Endothelial cell of umbilical vein (primary cell): ENCODE results near the gene CDHR4. TPM values are rescaled to one million over a fixed set of nuclear protein-coding genes. Genes with fewer than 3 reads are reported as not detected.
A peak's percentile ranks its signal among the peaks of the same experiment; 100 is the strongest.

Experiments used
- BruUV-seq: library from RNA; stranded (reverse); fragments of 400-500 nt; replicated peaks from 2 replicates; lab custom pipeline; 2021; lab: Mats Ljungman, UMichigan
- CTCF ChIA-PET: fragments of 300-600, 350-600 bp; sonication (Branson Sonifier 250); formaldehyde crosslinking; loops from one replicate; lab custom pipeline; 2021; ENCODE audit warnings: antibody characterized with exemption, inconsistent platforms; lab: Charles Lee
- POLR2A ChIA-PET: fragments of 300-600, 350-600 bp; sonication (Branson Sonifier 250); formaldehyde crosslinking; loops from one replicate; lab custom pipeline; 2021; ENCODE audit warnings: antibody characterized with exemption, inconsistent platforms; lab: Charles Lee
- DNase-seq: peaks from one replicate; pipeline ENCODE4 v3.0.0-alpha.2; 2011; ENCODE audit warnings: low read depth, low spot score
- FAIRE-seq: peaks from 2 replicates; lab custom pipeline; 2011; peaks lifted over from hg19 to GRCh38; lab: Jason Lieb, UNC
- H2AFZ ChIP-seq: 2 replicates; pipeline ENCODE4 v1.6.0; 2012; ENCODE audit warnings: low read depth, low read length, control low read depth, inconsistent platforms
- H3K27ac ChIP-seq: 2 replicates; pipeline ENCODE4 v1.5.1; 2011; ENCODE audit warnings: low read depth, mild to moderate bottlenecking, control low read depth, low read length, moderate library complexity; ENCODE audit not compliant: insufficient read depth
- H3K27me3 ChIP-seq, 2 experiments: 2 replicates each; pipeline versions ENCODE4 v1.6.0 to v1.6.1; 2011; ENCODE audit warnings: low read length in 2 of 2, mixed read lengths in 1 of 2; ENCODE audit not compliant: control insufficient read depth in 2 of 2, insufficient read depth in 2 of 2
- H3K36me3 ChIP-seq, 2 experiments: 2 replicates in 1 of 2; 3 replicates in 1 of 2; pipeline ENCODE4 v1.5.1; 2011; ENCODE audit warnings: low read length in 2 of 2, mild to moderate bottlenecking in 1 of 2, moderate library complexity in 1 of 2; ENCODE audit not compliant: control insufficient read depth in 2 of 2, insufficient read depth in 2 of 2; ENCODE audit errors: extremely low read depth in 1 of 2
- H3K4me1 ChIP-seq: 3 replicates; pipeline ENCODE4 v1.5.1; 2011; ENCODE audit warnings: mild to moderate bottlenecking, low read length; ENCODE audit not compliant: control insufficient read depth, insufficient read depth; ENCODE audit errors: extremely low read depth
- H3K4me2 ChIP-seq: 2 replicates; pipeline ENCODE4 v1.6.1; 2011; ENCODE audit warnings: low read length, control low read depth, mixed read lengths; ENCODE audit not compliant: insufficient read depth
- H3K4me3 ChIP-seq, 3 experiments: fragments of 200-600 bp in 1 of 3; sonication (generic), shearing (Covaris generic) in 1 of 3; replicated peaks in 1 of 3; 2 replicates each; pipeline ENCODE4 v1.5.1; 2011 to 2016; ENCODE audit warnings: control low read depth in 3 of 3, low read length in 3 of 3, mild to moderate bottlenecking in 2 of 3, inconsistent platforms in 1 of 3, low read depth in 1 of 3, moderate library complexity in 1 of 3; ENCODE audit not compliant: insufficient read depth in 1 of 3
- H3K79me2 ChIP-seq: 2 replicates; pipeline ENCODE4 v1.6.0; 2012; ENCODE audit warnings: low read length, inconsistent platforms; ENCODE audit not compliant: control insufficient read depth, insufficient read depth
- H3K9ac ChIP-seq: replicated peaks from 2 replicates; pipeline ENCODE3; 2011; ENCODE audit warnings: low read length, control low read depth; ENCODE audit not compliant: insufficient read depth; ENCODE audit errors: extremely low read depth
- H3K9me1 ChIP-seq: replicated peaks from 3 replicates; pipeline ENCODE4 v1.6.0; 2011; ENCODE audit warnings: mild to moderate bottlenecking, low read length; ENCODE audit not compliant: control insufficient read depth, insufficient read depth; ENCODE audit errors: extremely low read depth
- H3K9me3 ChIP-seq: replicated peaks from 2 replicates; pipeline ENCODE4 v1.5.1; 2012; ENCODE audit warnings: low read length, inconsistent platforms; ENCODE audit not compliant: control insufficient read depth, insufficient read depth
- H4K20me1 ChIP-seq: replicated peaks from 2 replicates; pipeline ENCODE3; 2011; ENCODE audit warnings: mild to moderate bottlenecking, low read length; ENCODE audit not compliant: control insufficient read depth, insufficient read depth; ENCODE audit errors: extremely low read depth
- CTCF ChIP-seq, 2 donors: IDR thresholded peaks; 1 replicate in 1 of 2; 2 replicates in 1 of 2; pipeline ENCODE4 v1.5.1; 2011; ENCODE audit warnings: low read length in 2 of 2, mild to moderate bottlenecking in 2 of 2, moderate library complexity in 2 of 2, control low read depth in 1 of 2, inconsistent platforms in 1 of 2, low read depth in 1 of 2; ENCODE audit not compliant: insufficient read depth in 1 of 2; ENCODE audit errors: extremely low read depth in 1 of 2
- GATA2 ChIP-seq: IDR thresholded peaks from 2 replicates; pipeline ENCODE4 v1.7.0; 2011; ENCODE audit warnings: low read depth, mild to moderate bottlenecking, moderate library complexity, mixed read lengths, low read length; ENCODE audit not compliant: insufficient read length, insufficient read depth
- POLR2A ChIP-seq: IDR thresholded peaks from 2 replicates; pipeline ENCODE4 v1.6.1; 2012; ENCODE audit warnings: low read depth, mild to moderate bottlenecking, control low read depth, low read length
- POLR2AphosphoS5 ChIP-seq: IDR thresholded peaks from 2 replicates; pipeline ENCODE4 v1.6.1; 2012; ENCODE audit warnings: low read depth, mild to moderate bottlenecking, control low read depth, low read length, moderate library complexity; ENCODE audit not compliant: insufficient read depth
- dilution Hi-C: fragments of 300-500 bp; cut with MboI; formaldehyde crosslinking; loops from one replicate; pipeline ENCODE4 v1.15.0; 2019; ENCODE audit warnings: low sequenced_read_pairs; ENCODE audit not compliant: extremely low pct_ligation_motif_present
- intact Hi-C: fragments of 100-400 bp; cut with micrococcal nuclease; formaldehyde crosslinking; loops from one replicate; pipeline ENCODE4 v1.10.0; 2022
- polyA plus RNA-seq, 4 experiments: library from polyadenylated mRNA; depleted of rRNA in 3 of 4; stranded (reverse) in 3 of 4; unstranded in 1 of 4; fragments of >200 nt; gene quantifications; 2 replicates each; pipeline versions ENCODE4 v1.2.1 to v1.2.3, GENCODE V29; 2011 to 2012; ENCODE audit warnings: missing spikeins in 1 of 4
- total RNA-seq: library from RNA; stranded (reverse); gene quantifications from 2 replicates; pipeline ENCODE4 v1.2.3, GENCODE V29; 2021

CDHR4 gene
- total and polyA plus RNA-seq, 2 donors (not counting 3 experiments of a cell fraction or from before 2014, with no cell fraction given), result 0.19 TPM; not detected in 1

- peaks cover 39% of the 10 kb centered on the region for H3K4me1 ChIP-seq
- peak within 1 kb of the TSS; percentile 83 for H3K4me2 ChIP-seq
- peaks cover 0 to 2% of the 10 kb centered on the region in 2 experiments for H3K36me3 ChIP-seq
- ChIA-PET POLR2A (interaction anchor here (0.5 to 1.8 kb wide), 4 partner anchors 10 to 131 kb away, joined by 3 to 15 read pairs (median 8); partner anchors contain the start of gene UBA7), CTCF (interaction anchor here (0.6 to 12.4 kb wide), 26 partner anchors 10 to 263 kb away, joined by 3 to 545 read pairs (median 6); partner anchors contain the start of genes AMIGO3, IP6K1, MON1A and RBM6)
- no peaks in the 10 kb centered on the region for H3K79me2 ChIP-seq
- H2AFZ ChIP-seq, result peak within 1 kb of the TSS; percentile 99
- no peaks in the 10 kb centered on the region for H3K27me3 ChIP-seq
- dilution Hi-C loops, result no loop called here
- intact Hi-C loops, result loop anchor here (1.0 to 5.0 kb wide), 7 partner anchors 17 to 284 kb away; partner anchors contain the start of genes AMIGO3, IP6K1 and RBM5
- peak; percentile 87 for DNase-seq
- peak within 1 kb of the TSS; percentile 64 for H3K9ac ChIP-seq
- peak within 1 kb of the TSS; percentile 68 to 86 (median 76) for H3K4me3 ChIP-seq
- peak within 1 kb of the TSS; percentile 56 for H3K27ac ChIP-seq
- FAIRE-seq, result peak; percentile 38
- no peaks in the 10 kb centered on the region for H4K20me1 ChIP-seq
- TF ChIP-seq CTCF (IDR thresholded peaks at IDR 0.05; ENCODE audit: extremely low read depth in 1 of 2, insufficient read depth in 1 of 2, low read depth in 1 of 2, low read length in 2 of 2), result peak; percentile 86 to 95
- TF ChIP-seq POLR2AphosphoS5, result peak; percentile 64
- peak; percentile 51 for TF ChIP-seq POLR2A
- TF ChIP-seq GATA2, result no peak
- H3K9me3 ChIP-seq, result no peaks in the 10 kb centered on the region
- no TSS peak for BruUV-seq
- no peaks in the 10 kb centered on the region for H3K9me1 ChIP-seq
Observed at GRCh38 chr3:49802719-49803464, 3.2 kb upstream of the CDHR4 start, which contains the start of gene INKA1. TSS of gene INKA1 (plus strand) at chr3:49803261. CDS start at chr3:49803393, 132 bp downstream.
